Measurements from ENCODE around the gene HCN4. TPM values are rescaled to one million over a fixed set of nuclear protein-coding genes. Genes with fewer than 3 reads are reported as not detected.
A peak's percentile ranks its signal among the peaks of the same experiment; 100 is the strongest.
"Not testable (repeated sequence)": the region's sequence is repeated elsewhere in the genome, so short reads cannot be mapped to it uniquely, and the experiment has no call there.

HCN4 gene
- total RNA-seq, 2 experiments from 2014 or later = not detected

DNA sequence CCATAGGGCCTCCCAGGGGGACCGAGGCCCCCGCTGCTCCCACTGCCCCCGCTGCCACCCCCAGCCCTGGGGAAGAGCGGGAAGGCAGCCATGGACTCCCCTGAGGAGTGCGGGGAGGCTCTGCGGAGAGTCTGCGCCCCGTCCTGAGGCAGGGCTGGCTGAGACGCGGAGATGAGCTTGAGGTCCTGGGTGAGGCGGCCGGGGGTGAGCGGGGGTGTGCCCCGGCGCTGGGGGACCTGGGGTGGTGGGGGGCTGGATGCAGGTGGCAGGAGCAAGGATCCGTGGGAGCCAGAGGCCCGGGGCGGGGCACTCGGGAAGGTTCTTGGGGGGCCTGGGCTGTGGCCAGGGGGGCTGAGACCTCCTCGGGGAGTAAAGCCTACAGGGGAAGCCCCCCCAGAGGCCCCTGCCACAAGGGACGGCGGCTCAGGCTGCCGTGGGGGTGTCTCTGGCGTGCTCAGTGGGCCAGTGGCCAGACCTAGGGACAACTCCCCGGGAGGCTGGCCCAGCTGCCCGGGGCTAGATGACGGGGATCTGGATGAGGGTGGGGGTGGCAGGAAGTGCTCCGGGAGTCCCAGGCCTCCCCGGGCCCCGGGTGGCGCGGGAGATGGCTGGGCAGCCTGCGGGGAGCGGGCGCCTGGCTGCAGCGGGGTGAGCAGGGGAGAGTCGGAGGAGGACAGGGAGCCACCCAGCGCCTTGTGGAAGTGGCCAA lies 45.9 kb downstream of the HCN4 start:
- no peak for DNase-seq
- H3K36me3 Mint-ChIP-seq = no peaks in the 10 kb centered on the region
- ATAC-seq = no peak
- no peak overlapping the region for H3K27ac Mint-ChIP-seq
- H3K4me3 Mint-ChIP-seq = no peak overlapping the region
- H3K9me3 Mint-ChIP-seq (ENCODE audit: low read depth) = no peaks in the 10 kb centered on the region
- CTCF ChIA-PET = interaction anchor here (1.6 kb wide), 1 partner anchor 17 kb away, joined by 4 read pairs; no protein-coding TSS in a partner anchor
- peaks cover 15% of the 10 kb centered on the region for H3K27me3 Mint-ChIP-seq
- H3K4me1 Mint-ChIP-seq = peaks cover 4% of the 10 kb centered on the region

- peaks cover 21% of the 10 kb centered on the region for H3K27me3 Mint-ChIP-seq
- ATAC-seq (no peak), DNase-seq (no peak)
- H3K4me1 Mint-ChIP-seq = peaks cover 4% of the 10 kb centered on the region
- H3K9me3 Mint-ChIP-seq (ENCODE audit: low read depth) = no peaks in the 10 kb centered on the region
- no peaks in the 10 kb centered on the region for H3K36me3 Mint-ChIP-seq
- H3K4me3 Mint-ChIP-seq = no peak overlapping the region
- CTCF ChIA-PET = interaction anchor here (1.6 kb wide), 1 partner anchor 16 kb away, joined by 4 read pairs; no protein-coding TSS in a partner anchor
- H3K27ac Mint-ChIP-seq = no peak overlapping the region
Measured at GRCh38 chr15:73321496-73322450, 47.0 kb downstream of the HCN4 start.

DNA sequence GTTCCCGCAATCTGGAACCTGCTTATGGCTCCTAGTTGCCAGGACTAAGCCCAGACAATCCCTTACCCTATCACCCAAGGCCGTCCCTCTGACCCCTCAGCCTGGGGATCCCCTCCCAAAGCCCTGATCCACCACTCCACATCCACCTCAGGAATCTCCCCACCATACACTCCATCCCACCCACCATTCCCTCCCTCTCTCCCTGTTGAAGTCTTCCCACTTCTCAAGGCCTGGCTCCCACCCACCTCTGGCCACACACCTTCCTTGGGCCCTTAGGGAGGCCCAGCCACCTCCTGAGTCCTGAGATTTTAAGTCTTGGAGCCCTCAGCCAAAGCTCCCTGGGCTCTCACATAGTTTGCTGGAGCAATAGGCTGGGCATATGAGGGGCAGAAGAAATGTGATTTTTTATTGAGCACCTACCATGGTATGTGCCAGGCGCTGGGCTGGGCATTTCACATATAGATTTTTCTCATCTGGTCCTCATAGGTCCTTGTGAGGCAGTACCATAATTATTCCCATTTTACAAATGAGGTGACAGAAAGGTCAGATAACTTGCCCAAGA lies 48.1 kb downstream of the HCN4 start:
- Mint-ChIP-seq H3K36me3 (no peaks in the 10 kb centered on the region), H3K4me3 (no peak overlapping the region), H3K9me3 (ENCODE audit: low read depth) (no peaks in the 10 kb centered on the region), H3K27ac (no peak overlapping the region), H3K4me1 (peaks cover 3% of the 10 kb centered on the region), H3K27me3 (peaks cover 29% of the 10 kb centered on the region)
- ATAC-seq = no peak
- no peak for DNase-seq
- CTCF ChIA-PET = no interaction called here

GRCh38 chr15:73319460-73320245 lies 49.1 kb downstream of the HCN4 start:
- peaks cover 35% of the 10 kb centered on the region for H3K27me3 Mint-ChIP-seq
- no peaks in the 10 kb centered on the region for H3K9me3 Mint-ChIP-seq (ENCODE audit: low read depth)
- no peak overlapping the region for H3K27ac Mint-ChIP-seq
- DNase-seq (no peak), ATAC-seq (no peak)
- CTCF ChIA-PET = no interaction called here
- H3K36me3 Mint-ChIP-seq = no peaks in the 10 kb centered on the region
- no peak overlapping the region for H3K4me3 Mint-ChIP-seq
- H3K4me1 Mint-ChIP-seq = no peaks in the 10 kb centered on the region

DNA sequence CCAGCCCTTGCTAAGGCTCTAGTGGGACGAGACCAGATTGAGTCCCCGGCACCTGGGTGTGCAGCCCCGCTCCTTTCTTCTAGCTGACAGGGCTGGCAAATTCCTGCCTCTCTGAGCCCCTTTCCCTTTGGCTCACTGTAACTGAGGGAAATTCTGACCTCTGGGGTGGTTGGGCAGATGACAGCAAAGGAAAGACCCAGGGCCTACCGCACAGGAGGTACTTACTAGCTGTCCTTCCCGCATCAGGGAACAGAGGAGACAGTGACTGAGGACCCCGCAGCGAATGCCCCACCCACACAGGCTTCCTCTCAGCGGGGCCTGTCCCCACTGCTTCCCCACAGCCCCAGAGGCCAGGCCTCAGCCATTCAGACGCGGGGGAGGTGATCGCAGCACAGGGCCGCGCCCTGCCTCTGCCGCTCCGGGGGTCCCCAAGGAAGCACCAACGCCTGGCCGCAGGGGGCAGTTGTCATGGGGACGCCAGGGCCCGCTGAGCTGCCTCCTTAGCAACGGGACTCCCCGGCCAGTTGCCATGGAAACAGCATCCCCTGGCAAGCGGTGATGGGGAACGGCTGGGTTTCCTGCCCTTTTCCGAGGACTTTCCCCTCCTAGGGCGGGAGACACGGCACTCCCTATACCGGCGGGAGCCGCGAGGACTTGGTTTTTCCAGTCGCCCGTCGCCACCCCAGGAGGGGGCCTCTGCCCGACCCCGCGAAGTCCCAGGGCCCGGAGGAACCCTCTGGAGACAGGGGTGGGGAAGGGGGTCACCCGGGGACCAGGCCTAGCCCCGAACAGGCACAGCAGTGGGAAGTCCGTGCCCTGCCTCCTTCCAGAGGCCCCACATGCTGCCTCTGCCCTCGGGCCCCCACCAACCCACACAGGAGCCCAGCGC lies 50.1 kb downstream of the HCN4 start:
- Mint-ChIP-seq H3K9me3 (ENCODE audit: low read depth) (no peaks in the 10 kb centered on the region), H3K4me3 (no peak overlapping the region), H3K27me3 (peaks cover 40% of the 10 kb centered on the region), H3K4me1 (no peaks in the 10 kb centered on the region), H3K27ac (no peak overlapping the region), H3K36me3 (no peaks in the 10 kb centered on the region)
- ATAC-seq (peak; percentile 45), DNase-seq (no peak)
- CTCF ChIA-PET = interaction anchor here (0.7 kb wide), 1 partner anchor 55 kb away, joined by 3 read pairs; no protein-coding TSS in a partner anchor

DNA sequence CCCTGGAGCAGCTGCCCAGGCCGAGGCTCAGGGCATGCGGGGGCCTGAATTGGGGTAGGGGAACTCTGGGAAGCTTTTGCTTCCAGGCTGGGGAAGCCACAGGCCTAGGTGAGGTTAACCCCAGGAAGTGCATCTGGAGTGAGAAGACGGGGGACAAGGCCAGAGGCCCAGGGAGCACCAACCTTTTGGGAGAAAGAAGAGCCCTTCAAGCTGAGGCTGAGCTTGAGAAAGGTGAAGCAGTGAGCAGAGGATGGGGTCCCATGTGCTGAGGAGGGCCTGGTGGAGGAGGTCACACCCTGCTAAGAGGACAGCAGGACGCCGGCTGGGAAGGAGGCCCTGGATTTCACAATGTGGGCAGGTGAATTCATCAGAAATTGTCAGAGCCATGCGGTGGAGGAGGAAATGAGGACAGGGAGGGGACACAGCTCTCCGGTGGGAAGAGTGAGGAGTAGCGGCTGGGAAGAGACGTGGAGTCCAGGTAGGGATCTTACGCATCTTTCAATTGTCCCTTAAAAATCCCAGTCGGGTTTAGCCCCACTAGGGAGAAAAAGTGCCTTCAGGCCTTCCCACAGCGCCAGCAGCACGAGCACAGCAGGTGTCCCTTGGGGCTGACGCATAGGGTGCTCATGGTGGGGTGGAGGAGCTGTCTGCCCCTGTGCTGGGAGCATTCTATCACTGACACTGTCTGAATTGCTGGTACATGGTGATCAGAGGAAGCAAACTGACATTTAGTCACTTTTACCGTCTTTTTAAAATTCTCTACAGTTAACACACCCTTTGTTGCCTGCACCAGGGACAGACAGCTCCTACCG lies 50.9 kb downstream of the HCN4 start:
- no peak for ATAC-seq
- CTCF ChIA-PET = interaction anchor here (0.7 kb wide), 1 partner anchor 54 kb away, joined by 3 read pairs; no protein-coding TSS in a partner anchor
- Mint-ChIP-seq H3K27me3 (peaks cover 40% of the 10 kb centered on the region), H3K4me3 (no peak overlapping the region), H3K4me1 (no peaks in the 10 kb centered on the region), H3K9me3 (ENCODE audit: low read depth) (no peaks in the 10 kb centered on the region), H3K27ac (no peak overlapping the region), H3K36me3 (no peaks in the 10 kb centered on the region)
- no peak for DNase-seq

- DNase-seq (no peak), ATAC-seq (no peak)
- H3K4me1 Mint-ChIP-seq = no peaks in the 10 kb centered on the region
- H3K9me3 Mint-ChIP-seq (ENCODE audit: low read depth) = no peaks in the 10 kb centered on the region
- H3K4me3 Mint-ChIP-seq = no peak overlapping the region
- H3K27me3 Mint-ChIP-seq = peaks cover 31% of the 10 kb centered on the region
- H3K36me3 Mint-ChIP-seq = no peaks in the 10 kb centered on the region
- CTCF ChIA-PET = no interaction called here
- no peak overlapping the region for H3K27ac Mint-ChIP-seq
Measured at GRCh38 chr15:73313861-73314260, 54.9 kb downstream of the HCN4 start.

GRCh38 chr15:73308305-73308704 lies 60.5 kb downstream of the HCN4 start:
- H3K9me3 Mint-ChIP-seq (ENCODE audit: low read depth) = no peaks in the 10 kb centered on the region
- CTCF ChIA-PET = interaction anchor here (1.1 kb wide), 1 partner anchor 328 kb away, joined by 3 read pairs; no protein-coding TSS in a partner anchor
- no peak for DNase-seq
- peaks cover 9% of the 10 kb centered on the region for H3K4me1 Mint-ChIP-seq
- H3K4me3 Mint-ChIP-seq = no peak overlapping the region
- H3K36me3 Mint-ChIP-seq = no peaks in the 10 kb centered on the region
- H3K27ac Mint-ChIP-seq = no peak overlapping the region
- H3K27me3 Mint-ChIP-seq = no peaks in the 10 kb centered on the region
- no peak for ATAC-seq

DNA sequence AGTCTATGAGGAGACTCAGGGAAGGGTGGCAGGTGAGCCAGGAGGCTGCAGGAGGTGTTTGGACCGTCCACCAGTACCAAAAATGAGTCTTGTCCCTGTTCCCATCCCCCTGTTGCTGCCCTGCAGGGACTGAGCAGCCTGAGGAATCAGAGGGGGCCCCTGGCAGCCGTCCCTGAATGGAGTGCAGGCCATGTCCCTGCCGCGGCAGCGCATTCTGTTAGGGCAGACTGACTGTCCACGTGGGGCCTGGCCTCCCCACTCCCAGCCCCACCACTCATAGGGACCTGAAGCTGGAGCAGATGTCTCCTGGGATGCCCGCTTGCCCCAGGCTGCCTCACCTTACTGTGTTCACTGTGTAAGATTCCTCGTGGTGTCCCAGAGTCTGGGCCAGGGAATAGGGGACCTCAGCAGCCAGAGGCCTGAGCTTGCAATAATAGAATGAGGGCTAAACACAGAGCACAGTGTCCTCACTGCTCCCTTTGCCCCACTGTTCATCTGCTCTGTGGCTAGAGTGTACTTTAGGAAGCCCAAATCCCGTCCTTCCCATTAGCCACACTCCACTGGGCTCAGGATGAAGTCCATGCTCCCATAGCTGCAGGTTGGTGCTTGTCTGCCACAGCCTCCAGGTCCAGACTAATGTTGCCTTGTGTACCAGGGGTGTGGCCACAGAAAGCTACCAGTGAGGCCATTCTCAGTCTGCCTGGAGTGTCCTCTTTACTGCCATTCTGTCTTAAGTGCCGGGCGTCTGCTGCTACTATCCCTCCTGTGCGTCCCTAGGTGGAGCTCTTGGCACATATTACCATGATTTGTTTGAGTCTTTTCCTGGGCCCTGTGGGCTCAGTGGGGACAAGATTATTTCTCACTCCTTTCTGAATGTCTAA lies 63.2 kb downstream of the HCN4 start:
- no peaks in the 10 kb centered on the region for H3K9me3 Mint-ChIP-seq (ENCODE audit: low read depth)
- H3K36me3 Mint-ChIP-seq = no peaks in the 10 kb centered on the region
- no peaks in the 10 kb centered on the region for H3K27me3 Mint-ChIP-seq
- peaks cover 18% of the 10 kb centered on the region for H3K4me1 Mint-ChIP-seq
- peak; percentile 67 for ATAC-seq
- DNase-seq = peak; percentile 46
- CTCF ChIA-PET = interaction anchor here (1.0 to 1.4 kb wide), 4 partner anchors 16 to 395 kb away, joined by 3 to 7 read pairs (median 4); no protein-coding TSS in a partner anchor
- H3K27ac Mint-ChIP-seq = no peak overlapping the region
- H3K4me3 Mint-ChIP-seq = no peak overlapping the region

- ATAC-seq = no peak
Measured at GRCh38 chr15:73303636-73304035, 65.1 kb downstream of the HCN4 start.

DNA sequence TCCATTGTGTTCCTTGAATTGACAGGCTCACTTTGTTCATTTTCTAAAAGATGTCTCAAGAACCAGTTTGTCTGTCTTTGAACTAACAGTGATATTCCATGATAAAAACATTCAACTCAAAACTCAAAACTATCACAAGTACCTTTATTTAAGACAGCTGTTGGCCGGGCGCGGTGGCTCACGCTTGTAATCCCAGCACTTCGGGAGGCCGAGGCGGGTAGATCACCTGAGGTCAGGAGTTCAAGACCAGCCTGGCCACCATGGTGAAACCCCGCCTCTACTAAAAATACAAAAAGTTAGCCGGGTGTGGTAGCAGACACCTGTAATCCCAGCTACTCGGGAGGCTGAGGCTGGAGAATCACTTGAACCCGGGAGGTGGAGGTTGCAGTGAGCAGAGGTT lies 68.5 kb downstream of the HCN4 start:
- not testable (repeated sequence) for H3K36me3 Mint-ChIP-seq; H3K27me3 Mint-ChIP-seq; H3K9me3 Mint-ChIP-seq (ENCODE audit: low read depth); DNase-seq; ATAC-seq; H3K4me3 Mint-ChIP-seq; H3K27ac Mint-ChIP-seq
- CTCF ChIA-PET = interaction anchor here (0.8 to 0.9 kb wide), 2 partner anchors 59 to 404 kb away, joined by 3 to 4 read pairs; no protein-coding TSS in a partner anchor
- peaks cover 21% of the 10 kb centered on the region for H3K4me1 Mint-ChIP-seq

More at GRCh38 chr15:73303636-73304035, 65.1 kb downstream of the HCN4 start:
- Mint-ChIP-seq H3K36me3 (no peaks in the 10 kb centered on the region), H3K27me3 (no peaks in the 10 kb centered on the region), H3K4me3 (no peak overlapping the region), H3K9me3 (ENCODE audit: low read depth) (no peaks in the 10 kb centered on the region), H3K27ac (no peak overlapping the region), H3K4me1 (peaks cover 18% of the 10 kb centered on the region)
- CTCF ChIA-PET = interaction anchor here (1.2 to 1.6 kb wide), 2 partner anchors 333 to 401 kb away, joined by 3 to 4 read pairs; no protein-coding TSS in a partner anchor
- no peak for DNase-seq

Measured in activated CD8-positive, alpha-beta memory T cell treated with anti-CD3 and anti-CD28 coated beads, Interleukin-2, amount 10 ng/mL, durations not matched to agents 7 days and 5 days (primary cell).